GM10847 (cell line): Measurements from ENCODE around the gene CCDC185.

Experiments used
- POLR2A ChIP-seq: IDR thresholded peaks from 2 replicates; pipeline ENCODE4 v1.6.1; 2011; ENCODE audit not compliant: insufficient read length; ENCODE audit errors: extremely low read depth

Gene CCDC185

DNA sequence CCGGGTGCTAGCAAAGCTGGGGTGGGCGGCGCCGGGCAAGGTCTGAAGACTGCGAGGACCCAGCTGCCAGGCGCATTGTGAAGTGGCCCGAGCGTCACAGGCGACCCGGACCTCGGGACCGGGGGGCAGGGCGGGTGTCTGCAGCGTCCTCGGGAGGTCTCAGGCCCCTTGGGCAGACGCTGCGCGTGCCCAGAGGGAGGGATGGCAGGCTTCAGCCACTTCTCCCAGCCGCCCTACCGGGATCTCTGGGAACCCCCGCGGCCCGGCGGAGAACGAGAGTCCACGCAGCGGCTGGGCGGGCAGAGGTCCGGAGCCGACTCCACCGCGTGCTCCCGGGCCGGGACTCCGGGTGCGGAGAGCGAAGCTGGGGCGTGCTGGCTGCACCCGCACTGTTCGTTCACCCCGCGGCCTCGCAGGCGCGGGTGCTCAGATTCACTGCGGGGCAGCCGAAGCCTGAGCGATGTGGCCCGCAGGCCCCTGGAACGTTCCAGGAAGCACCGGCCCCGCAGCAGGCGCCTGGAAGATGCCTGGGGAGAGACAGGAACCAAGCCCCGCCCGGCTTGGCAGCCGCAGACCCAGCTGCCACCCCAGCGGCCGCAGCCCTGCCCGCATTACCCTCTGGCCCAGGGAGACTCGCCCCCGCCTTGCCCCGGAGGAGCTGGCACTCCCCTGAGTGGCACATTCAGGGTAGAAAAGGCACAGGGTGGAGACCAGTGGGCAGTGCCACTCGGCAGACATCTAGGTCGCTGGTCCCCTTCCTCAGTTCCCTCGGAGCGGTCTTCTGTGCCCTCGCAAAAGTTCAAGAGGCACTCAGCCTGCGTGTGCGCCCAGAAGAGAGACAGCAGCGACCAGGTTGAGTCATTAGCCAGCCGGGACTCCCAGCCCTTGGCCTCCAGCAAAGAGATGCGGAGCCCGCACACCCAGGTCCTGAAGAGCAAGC, at the start of gene CCDC185:
TSS of gene CCDC185 (plus strand) at position 141 of the 940 bp plus-strand sequence. CDS start at position 202, 61 bp downstream.
- no peak for TF ChIP-seq POLR2A

DNA sequence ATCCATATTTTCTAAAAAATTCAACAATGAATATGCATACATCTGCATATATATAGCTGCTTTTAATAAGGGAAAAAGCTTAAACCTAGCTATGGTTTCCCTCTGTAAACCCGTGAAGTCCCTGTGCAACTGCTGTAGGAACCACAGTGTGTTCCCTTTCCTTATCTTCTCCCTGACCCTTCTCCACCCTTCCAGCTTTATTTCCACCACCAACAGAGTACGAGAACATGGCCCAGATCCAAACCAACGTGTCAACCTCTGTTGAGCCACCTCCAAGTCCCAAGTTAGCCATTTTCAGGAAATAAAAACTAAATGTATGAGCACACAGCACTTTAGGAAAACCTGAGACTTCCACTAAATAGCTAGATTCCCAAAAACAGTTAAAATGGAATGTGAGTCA, 49.5 kb upstream of the CCDC185 start:
- TF ChIP-seq POLR2A: no peak

DNA sequence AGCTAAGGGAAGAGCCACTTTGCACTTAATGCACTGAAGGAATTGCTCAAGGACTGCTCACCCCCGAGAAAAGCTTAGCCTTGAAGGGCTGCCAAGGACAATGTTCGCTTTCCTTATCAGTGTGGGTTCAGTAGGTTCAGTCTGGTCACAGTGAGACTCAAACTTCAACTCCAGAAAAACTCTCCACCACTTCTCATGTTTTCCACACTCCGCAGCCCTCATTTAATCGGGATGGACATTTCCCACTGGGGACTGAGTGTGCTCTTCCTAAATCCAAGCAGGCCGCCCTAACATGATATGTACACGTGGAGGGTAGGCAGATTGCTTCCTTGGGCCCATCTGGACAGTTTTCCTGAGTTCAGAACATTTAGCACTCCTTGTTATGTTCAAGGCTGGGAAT, 48.7 kb upstream of the CCDC185 start:
- no peak for TF ChIP-seq POLR2A

DNA sequence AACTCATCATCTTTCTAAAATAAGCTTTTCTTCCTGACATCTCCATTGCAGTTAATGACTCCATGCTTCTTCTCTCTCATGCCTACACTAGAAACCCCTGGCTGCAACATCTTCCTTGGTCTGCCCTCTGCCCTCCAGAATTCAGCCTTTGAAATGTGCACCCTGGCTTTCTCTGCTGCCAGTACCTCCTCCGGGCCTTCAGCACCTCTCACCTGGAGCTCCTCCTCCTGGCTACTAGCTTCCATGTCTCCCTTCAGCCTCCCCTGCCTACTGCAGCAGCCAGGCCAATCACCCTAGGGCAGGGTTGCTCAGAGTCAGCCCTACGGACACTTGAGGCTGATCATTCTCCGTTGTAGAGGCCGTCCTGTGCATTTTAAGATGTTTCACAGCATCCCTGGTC, 47.5 kb upstream of the CCDC185 start:
- TF ChIP-seq POLR2A: no peak

DNA sequence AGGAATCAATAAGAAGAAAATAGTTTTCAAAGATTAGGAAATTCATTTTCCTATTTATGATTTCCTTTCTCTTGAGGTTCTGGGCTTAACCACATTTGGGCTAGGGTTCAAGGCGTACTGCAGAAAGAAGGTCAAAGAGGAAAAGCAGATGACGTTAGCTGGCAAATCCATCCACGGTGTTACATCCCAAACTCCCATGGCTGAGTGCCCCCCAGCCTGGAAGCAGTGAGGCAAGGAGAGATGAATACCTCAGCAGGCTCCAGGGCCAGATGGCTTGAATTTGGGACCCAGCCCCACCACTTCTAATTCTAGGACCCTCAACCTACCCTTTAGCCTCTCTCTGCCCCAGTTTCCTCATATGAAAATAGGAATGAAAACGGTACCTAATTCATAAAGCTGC, 46.9 kb upstream of the CCDC185 start:
- no peak for TF ChIP-seq POLR2A

DNA sequence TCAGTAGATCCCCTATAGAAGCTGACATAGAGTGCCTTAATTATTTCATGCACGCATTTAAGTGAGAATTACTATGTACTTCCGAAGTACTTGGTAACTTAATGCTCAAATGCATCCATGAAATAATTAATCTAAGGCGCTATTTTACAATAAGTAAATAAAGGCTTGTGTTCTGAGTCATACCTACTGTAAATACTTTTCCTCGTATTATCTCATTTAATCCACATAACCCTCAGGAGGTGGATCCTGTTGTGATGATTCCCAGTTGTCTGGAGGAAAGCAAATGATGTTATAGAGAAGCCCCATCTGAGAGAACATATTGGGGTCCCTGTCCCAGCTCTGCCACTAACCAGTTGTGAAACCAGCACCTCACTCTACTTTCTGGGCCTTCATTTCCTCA, 45.6 kb upstream of the CCDC185 start:
- TF ChIP-seq POLR2A: no peak

DNA sequence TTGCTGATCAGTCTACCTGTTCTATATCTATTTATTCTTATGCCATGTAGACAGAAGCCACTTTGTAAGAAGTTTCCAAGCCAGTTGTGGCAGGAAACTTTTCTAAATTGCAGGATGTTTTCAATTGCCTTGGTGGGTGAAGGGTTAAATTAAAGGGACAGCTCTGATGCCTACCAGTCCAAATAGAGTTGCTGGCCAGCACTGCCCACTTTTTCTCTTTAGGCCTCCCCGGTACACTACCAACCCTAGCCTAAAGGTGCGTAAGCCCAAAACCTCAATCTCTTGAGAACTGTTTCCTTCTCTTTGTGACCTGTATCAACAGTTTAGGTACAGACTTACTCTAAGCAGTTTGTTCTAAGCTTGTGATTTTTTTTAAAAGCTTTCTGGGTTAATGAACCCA, 44.8 kb upstream of the CCDC185 start:
- TF ChIP-seq POLR2A: no peak

DNA sequence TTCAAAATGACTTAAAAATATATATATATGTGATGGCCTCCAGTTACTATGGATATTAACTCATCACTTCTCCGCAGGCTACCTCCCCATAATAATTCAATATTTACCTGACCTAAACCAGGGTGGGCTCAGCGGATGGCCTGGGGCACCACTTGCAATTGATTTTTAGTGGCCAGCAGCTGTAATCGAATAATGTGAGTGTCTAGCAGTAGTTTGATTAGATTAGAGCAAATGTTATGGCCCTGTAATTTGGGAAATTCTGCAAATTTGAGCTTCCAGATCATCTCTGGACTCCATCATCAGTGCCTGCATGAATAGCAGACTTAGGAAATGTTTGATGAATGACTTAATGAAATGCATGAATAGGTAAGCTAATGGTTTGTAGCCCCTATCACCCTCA, 44.0 kb upstream of the CCDC185 start:
- TF ChIP-seq POLR2A: no peak

DNA sequence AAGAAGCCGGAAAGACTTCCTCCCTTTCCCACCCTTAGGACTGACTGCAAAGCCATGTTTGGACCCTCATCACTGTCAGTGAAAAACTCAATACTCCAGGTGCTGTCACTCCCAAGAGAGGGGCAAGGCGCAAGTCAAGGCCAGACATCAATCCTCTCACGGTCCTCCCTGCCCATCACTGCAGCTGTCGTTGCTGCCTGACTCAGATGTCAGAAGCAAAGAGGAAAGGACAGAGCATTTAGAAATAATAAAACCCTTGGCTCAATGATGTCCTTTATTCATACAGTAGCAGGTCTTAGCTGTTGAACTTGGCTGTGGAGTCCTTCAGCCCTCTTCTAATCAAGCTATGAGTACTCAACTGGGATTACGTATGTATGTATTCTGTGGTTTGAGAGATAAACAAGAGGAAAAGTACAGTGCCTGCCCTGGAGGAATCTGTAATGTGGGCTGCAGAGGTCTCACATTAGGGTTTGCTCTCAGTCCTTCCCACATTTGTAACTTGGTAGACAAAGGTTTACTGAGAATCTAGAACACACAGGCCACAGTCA, 42.8 kb upstream of the CCDC185 start:
- no peak for TF ChIP-seq POLR2A

DNA sequence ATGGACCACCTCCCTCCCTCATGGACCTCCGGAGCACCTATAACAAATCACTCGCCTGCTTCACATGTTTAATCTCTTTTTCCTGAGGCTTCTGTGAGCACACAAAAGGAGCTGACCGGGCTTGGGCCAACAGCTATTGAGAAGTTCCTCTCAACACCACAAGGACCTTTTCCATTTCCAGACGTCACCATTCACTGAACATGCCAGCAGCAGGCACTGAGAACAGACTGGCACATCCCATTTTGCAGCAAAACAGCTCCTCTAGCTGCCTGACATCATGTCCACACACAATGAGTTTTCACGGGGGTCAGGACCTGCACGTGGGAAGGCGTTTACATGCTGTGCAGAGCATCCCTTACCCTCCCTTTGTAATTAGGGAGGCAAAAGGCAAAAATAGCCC, 40.3 kb upstream of the CCDC185 start:
- TF ChIP-seq POLR2A: no peak

DNA sequence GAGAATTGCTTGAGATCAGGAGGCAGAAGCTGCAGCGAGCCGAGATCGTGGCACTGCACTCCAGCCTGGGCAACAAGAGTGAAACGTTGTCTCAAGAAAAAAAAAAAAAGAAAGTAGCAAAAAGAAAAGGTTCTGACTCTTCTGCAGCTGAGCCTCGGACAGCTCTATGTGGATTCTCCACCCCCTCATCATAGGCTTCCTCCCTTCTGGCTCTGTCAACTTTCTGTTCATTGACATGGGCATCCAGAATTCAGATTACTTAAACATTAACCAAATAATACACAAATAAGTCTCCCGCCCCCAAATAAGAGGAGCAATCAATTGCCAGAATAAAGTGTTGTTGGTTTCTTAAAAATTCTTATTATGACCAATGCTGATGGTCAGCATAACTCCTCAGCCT, 39.3 kb upstream of the CCDC185 start:
- no peak for TF ChIP-seq POLR2A

DNA sequence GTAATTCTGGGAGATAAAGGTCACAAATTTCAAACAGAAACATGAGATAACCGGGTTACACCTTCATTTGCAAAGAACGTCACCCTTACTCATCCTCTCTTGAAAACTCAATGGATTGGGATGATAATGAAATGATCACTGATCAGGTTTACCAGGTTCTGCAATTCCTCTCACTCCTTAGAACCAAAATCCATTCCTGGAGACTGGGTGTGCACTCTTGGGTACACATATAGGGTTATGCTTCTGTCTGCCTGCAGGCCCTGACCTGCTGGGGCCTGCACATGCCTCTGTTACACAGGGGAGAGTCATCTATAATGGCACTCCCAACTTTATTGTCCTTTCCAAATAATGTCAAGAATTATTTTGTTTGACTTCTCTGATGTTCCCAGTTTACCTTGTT, 37.5 kb upstream of the CCDC185 start:
- TF ChIP-seq POLR2A: no peak

DNA sequence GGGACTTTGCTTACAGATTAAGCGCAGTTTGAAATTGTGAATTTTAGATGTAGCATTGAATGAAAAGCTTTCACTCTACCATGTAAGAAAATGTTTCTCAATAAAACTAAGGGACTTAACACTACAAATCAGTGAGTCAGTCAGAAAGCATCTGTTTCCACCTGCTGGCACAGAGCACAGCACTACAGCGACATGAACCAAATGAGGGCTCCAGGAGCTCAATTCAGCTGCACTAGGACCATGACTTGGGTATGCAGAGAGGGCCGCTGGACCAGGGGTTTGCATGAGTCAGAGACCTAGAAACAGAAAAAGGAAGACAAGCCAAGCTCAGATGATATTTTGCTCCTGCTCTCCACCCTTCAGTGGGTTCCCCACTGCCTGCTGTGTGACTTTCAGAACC, 34.4 kb upstream of the CCDC185 start:
- no peak for TF ChIP-seq POLR2A

DNA sequence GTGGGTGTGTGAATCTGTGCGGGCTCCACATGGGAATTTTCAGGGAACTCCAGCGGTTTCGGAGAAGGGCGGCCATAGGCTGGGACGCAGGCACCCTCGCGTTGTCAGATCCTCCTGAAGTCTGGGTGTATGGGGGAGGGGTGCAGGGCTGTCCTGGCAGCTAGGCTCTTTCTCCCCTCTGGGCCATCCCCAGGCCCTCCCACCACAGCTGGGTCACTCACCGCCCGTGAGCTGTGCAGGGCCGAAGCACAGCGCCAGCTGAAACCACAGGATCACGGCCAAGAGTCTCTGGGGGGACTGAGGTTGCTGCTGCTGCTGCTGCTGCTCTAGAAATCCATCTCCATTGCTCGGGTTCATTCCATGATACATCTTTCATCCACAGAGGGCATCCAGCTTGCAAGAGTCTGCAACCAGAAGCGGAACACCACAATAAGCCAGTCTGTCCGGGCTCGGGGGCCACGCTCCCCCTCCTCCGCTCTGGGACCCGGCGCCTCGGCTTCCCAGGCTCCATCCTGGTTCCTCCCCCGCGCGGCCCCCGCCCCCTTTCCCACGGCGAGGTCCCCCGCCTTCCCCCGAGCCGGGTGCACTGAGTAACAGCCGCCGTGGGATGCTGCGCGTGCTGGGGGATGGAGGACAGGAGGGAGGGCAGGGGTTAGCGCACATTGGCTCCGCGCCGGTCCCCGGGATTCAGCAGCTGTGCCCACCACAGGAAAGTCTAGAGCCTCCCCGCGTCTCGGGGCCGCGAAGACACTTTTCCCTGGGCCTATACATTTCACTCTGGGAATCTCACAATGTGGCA, 30.0 kb upstream of the CCDC185 start:
- no peak for TF ChIP-seq POLR2A

DNA sequence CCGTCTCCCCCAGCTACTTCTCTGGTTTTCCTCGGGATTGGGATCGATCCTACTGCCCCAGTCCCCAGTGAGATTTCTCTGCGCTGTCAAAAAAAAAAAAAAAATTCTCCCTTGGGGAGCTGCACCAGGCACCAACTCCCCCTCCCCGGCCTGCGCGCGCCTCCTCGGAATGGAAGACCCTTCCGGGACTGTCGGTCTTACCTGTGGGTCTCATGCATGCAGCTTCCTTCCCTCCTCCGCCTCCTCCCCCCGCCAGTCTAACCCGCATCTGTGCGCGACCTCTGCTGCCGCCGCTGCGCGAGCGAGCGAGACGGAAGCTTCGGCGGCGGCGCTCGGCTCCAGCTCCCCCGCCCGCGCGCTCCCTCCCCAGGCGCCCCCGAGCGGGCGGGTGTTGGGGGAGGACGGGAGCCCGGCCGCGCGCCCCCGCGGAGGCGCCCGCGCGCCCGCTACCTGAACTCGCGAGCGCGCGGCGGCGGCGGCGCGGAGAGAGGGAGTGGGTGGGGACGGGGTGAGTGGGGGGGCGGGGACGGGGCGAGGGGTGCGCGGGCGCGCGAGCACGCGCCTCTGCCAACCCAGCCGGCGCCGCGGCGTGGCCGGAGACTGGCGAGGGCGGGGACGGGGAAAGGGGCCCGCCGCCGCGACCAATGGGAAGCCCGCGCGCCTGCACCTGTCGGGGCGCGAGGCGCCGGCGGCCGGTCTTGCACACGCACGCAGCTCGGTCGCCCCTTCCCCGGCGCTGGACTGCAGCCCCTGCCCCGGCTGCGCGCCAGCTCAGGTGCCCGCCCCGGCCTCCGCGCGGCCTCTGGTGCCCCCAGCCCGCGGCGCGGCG, 29.1 kb upstream of the CCDC185 start, which contains the start of gene SUSD4:
TSS of gene SUSD4 (minus strand) at position 321 of the 829 bp plus-strand sequence. CDS start 751 bp downstream, outside the sequence.
- TF ChIP-seq POLR2A: no peak
